Measurements from ENCODE around the gene ZCCHC17.

DNA sequence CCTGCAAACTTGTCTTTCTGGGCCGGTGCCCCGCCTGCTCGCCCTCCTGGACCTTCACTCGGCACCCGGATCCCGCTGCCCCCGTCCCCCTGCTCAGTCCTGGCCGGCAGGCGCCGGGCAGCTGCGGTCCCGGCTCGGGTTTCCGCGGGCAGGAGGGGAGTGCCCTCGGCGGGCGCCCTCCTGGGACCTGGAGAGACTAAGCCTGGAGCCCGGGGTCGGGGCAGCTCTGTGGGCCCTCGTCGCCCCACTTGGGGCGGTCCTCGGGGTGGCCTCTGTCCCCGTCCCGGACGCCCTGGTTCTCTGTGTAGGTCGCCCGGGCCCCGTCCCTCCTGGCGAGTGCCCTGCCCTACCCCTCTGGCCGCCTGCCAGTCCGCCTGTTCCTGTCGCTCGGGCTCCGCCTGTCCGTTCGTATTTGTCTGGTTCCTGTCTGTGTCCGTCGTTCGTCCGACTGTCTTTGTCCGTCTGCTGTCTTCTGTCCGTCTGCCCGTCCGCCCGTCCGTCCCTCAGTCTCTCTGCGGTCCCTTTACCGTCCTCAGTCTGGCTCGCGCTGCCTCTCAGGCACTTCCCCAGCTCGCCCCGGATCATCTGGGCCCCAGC, 116.7 kb downstream of the ZCCHC17 start:
- TF ChIP-seq CTCF (IDR thresholded peaks at IDR 0.05; ENCODE audit: low read depth, low read length) (no peak), EZH2phosphoT487 (IDR thresholded peaks at IDR 0.05; ENCODE audit: low read depth) (no peak)
